GM18520 (cell line): ENCODE results near the gene SDK2.

Experiments
- ATAC-seq: cut with Tn5 transposase; IDR thresholded peaks from one replicate; pipeline ENCODE4 v1.9.1; 2021; ENCODE audit not compliant: unreplicated experiment

The SDK2 gene

DNA sequence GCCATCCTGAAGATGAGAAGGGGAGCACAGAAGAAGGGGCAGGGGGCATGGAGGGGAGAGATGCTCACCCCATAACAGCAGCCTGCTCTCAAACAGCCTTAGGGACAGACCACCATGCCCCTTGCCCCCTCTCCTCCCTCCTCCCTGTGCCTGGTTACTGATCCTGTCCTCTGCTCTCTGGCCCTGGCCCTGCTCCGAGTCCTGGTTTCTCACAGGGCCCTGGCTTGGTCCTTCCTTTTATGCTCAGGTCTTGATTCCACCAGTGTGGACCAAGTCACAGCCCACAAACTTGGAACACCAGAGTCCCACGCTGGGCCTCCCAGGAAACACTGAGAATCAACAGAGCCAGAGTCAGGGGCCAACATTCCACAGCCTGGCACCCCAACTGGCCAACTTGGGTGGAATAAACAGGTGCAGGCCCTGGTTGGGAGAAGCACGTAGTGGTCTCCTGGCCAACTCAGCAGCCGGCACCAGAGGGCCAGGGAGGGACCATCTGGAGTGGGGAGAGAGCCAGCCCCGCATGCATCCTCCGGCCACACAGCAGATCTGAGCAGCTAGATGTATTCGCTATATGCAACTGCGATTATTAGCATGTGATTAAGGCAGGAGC lies 287.6 kb downstream of the SDK2 start:
- ATAC-seq, result no peak

DNA sequence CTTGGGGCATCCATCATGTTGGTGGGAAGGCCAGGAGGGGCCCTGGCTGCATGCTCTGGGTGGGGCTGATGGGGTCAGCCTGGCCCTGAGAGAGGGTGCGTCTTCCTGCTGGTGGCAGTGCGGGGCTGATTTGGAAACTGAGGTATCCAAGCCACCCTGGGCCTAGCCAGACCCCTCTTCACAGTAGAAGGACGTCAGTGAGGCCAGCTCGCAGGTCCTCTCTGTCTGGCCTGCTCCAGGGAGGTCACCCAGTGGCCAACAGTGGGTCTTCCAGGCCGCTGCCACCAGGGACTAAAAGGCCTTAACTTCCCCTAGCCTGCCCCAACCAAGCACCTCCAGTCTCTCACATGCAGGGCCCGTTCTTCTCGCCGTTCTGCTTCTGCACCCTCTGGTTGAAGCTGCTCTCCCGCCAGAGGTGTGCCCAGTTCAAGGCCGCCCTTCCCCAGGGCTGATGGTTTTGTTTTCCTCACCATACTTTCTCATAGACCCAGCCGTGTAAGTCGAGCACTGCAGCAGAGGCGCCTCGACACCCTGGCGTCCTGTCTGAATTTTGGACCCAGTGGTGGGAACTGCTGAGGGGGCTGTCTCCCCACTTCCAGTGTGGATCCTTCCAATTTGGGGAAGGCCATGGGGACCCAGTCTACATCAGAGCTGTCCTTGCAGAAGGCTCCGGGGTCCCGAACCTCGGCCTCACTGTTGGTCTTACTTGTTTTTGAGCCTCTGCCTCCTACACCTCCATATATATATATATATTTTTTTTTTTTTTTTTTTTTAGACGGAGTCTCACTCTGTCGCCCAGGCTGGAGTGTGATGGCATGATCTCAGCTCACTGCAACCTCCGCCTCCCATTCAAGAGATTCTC lies 289.6 kb downstream of the SDK2 start:
- ATAC-seq, result no peak

DNA sequence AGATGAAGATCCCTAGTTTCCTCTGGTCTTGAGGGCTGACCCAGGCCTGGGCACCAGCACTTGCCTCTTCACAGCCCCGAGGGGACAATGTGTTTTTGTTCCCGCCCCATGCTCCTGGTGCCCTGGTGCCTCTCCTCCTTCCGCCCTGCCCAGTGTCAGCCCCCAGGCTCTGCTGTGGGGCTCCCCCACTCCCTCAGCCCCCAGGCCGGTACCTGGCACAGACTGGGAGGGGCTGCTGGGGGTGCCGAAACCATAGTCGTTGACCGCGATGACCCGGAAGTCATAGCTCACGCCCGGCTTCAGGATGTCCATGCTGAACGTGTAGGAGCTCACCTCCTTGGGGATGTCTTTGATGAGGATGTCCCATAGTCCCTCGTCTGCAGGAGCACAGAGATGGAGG lies 292.0 kb downstream of the SDK2 start:
- ATAC-seq, result no peak

DNA sequence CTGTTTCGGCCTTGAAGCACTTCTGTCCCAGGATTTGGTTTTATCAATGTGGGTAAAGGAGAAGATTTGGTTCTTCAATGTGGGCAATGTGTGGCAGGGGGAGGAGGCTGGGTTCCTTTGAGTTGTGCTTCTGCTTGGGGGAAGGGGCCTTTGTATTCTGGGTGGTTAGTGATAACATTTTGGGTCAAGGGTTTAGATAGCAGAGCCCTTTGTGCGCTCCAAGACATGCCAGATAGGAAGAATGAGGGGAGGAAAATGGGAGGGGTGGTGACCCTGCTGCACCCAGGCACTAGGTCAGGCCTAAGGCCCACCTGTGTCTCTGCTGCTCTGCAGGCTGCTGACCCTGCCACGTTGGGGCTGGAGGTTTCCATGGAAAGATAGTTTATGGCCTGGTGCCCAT lies 292.5 kb downstream of the SDK2 start:
- no peak for ATAC-seq

DNA sequence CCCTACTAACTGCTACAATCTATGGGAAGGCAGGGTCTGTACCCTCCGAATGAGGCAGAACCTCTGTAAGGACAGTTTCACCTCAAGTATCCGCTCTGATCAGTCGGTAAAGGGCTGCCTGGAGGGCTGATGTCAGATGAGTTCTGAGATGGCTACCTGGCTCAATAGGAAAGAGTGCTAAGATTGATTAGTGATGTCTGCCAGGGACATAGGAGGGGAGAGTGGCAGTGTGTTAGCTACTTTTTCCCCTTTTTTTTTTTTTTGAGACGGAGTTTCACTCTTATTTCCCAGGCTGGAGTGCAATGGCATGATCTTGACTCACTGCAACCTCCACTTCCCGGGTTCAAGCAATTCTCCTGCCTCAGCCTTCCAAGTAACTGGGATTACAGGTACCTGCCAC lies 293.4 kb downstream of the SDK2 start:
- no peak for ATAC-seq

DNA sequence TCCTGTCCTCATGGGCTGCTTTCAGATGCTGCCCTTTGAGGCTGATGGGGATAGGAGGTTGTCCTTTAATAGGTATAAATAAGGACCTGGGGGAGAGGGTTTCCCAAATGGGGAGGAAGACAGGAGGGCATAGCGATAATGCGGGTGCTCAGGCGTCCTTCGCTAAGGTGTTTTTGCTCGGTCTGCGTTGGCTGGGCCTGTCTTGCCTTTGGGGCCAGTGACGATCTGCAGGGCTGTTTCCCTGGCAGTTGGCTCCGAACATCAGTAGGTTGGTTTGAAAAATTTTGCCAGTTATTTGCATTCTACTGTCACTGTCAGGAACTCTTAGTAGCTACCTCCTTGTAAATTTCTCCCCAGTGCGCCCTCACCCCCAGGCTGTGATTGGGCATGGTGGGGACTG lies 294.6 kb downstream of the SDK2 start:
- no peak for ATAC-seq

DNA sequence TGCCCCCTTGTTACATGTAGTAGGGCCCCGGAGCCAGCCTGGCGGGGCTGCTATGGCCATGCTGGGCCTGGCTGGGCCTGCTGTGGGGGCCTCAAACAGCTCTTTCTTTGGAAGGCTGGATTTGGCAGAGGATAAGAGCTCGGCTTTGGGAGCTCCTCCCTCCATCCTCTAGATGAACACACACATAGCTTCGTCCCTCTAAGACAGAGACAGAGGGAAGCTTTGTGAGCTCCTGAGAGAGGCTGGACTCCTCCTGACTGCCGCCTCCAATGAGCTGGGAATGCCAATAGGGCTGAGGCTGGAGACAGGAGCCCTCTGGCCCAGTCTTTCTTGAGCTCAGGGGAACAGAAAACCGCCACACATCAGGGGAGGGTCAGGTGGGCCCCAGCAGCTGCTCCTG lies 295.1 kb downstream of the SDK2 start:
- ATAC-seq, result no peak

DNA sequence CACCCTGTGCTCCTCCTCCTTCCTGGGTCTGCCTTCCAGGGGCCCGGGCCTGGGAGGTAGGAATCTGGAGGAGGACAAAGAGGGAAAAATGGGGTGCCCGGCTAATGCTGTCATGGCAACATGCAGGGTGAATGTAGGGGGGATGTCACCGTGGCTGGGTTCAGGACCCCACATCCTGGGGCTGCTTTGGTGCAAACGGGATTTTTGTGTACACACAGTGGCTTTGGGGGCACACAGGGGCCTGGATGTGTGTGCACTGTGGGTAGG lies 295.5 kb downstream of the SDK2 start:
- ATAC-seq, result no peak

DNA sequence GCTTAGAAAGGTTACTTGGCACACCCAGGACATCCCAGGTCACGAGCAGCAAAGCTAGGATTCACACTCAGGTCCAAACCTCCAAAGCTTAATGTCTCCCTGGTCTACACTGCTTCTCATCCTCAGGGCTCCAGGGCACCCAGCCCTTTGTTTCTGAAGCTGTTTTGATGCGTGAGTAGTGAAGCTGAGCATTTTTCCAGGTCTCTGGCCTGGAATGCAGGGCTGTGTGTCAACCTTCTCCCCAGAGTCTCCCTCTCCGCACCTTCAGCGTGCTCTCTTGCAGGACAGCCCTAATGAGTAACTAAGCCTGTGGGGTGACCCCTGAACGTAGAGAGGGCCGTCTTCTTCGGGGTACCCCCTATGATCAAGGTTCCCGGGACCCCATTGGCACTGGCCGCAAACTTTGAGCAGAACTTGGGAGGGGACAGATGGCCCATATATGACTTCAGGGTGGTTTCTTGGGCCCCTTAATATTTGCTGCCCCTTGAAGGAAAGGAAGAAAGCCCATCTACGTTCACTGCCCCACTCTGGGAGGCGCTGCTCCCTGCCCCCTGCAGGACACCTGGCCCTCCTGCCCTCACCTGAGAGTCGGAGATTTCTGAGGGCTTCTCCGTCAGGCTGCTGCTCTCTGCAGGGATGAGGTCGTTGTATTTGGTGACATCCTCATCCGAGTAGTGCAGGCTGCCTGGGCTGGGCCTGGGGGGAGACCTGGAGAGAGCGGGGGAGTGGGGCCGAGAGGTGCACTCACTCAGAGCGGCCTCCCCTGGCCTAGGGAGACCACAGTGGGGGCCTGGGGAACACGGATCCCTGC lies 296.0 kb downstream of the SDK2 start:
- ATAC-seq, result no peak

DNA sequence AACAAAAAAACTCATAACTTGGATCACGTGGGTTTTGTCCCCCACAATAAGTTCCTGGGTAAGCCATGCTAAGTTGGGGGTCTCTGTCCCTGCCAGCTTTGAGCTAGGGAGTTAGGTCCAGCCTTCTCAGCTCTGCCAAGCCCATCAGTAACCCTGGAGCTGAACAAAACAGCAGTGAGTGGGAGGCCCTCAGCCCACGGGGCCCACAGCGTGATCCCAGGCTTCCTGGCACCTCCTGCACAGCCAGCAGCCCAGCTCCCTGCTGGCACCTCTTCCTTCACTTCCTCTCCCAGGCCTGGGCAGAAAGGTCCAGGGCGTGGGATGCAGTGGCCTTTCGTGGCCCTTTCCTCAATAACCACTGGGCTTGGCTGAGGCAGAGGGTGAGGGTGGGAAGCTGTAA lies 296.9 kb downstream of the SDK2 start:
- ATAC-seq, result no peak

DNA sequence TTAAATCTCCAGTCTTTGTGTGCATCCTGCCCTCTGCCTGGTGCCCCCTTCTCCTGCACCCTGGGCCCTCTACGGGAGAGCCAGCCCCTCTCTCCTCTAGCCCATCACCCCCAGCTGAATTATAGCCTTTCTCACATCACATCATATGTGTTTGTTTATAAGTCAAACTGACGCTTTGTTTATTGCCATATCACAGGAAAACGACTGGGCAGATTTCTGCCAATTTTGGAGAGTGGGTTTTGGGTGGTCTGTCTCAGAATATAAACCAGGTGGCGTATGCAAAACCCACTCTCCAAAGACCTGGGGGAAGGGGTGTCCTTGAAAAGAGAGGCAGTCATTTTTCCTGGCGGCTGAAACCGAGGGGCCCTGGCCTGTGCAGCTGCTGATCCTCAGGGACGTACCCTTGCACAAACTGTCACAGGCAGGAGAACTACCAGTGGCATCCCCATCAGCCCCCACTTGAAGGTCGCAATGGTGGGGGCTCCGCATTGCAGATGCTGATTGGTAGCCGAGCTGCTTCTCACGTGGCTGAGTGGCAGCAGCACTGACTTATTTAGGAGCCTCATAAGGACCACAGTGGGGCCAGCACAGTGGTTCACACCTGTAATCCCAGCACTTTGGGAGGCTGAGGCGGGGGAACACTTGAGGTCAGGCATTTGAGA lies 297.6 kb downstream of the SDK2 start:
- ATAC-seq, result no peak

DNA sequence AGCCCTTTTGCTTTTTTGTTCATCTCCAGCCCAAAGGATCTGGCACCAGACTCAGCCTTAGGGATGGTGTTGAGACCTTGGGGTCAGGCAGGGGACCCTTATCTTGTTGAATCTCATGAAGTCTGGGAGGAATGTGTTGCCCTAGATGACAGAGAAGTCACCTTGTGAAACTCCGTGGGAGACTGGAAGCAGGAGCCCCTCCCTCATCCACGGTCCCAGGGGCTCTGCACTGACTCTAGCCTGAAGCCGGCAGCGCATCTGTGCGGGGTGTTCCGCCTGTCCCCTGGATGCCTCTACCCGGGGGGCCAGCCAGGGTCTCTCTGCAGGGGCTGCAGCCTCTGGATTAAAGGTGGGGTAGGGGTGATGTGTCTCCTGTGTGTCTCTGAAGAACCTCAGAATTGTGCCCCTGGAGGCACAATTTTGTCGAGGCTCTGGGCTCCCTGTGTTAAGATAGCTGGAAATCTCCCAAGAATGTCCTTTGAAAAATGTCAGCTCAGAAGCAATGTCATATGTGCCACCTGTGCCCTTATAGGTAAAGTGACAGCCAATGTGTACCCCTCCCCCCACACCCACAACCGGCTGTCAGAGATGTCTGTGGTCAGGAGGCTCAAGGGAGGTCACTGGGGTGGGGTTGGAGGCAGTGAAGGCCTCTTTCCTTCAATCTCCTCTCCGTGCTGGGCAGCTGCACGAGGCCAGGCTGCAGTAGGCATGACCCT lies 300.3 kb downstream of the SDK2 start:
- ATAC-seq, result no peak

DNA sequence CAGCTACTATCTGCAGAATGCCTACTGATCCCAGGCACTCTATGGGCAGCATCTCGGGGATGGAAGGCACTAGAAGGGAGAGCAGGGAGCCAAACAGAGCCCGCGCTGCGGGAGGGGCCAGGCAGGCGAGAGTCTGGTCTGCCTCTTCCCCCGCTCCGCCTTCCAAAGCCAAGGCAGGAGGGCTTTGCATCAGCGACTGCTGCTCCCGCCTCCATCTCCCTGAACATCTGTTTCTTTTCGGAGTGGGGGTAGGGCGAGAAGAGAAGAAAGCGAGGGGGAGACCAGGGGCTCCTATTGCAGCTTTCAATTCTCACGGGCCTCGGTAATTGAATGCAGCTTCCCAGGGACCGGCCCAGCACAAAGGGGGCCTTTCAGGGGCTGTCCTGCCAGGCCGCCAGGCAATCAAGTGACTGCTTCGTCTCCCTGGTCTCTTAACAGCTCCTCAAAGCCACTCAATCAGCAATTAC lies 301.0 kb downstream of the SDK2 start:
- no peak for ATAC-seq

DNA sequence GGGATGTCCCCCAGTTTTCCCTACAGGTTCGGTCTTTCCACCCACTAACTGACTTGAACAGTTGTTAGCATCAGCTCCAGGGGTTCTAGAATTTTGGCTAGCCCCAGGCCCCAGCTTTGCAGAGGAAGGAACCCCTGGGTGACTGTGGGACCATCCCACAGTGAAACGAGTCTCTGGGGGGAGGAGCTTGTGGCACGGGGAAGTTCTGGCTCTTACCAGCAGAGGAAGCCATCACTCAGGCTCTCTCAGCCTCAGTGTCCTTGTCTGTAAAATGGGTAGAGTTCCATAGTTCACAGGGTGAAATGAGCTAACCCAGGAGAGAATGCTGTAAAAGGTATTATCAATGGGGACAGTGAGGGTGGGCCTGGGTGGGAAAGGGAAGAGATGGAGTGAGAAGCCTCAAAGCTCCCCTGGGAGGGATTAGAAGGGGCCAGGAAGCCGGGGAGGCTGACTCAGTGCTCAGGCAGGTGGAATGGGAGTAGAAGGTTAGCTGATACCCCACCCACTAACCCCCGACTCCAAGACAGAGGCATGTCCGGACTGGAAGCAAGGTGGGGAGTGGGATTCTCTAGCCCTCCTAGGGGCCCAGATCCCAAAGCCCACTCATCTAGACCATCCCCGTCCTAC lies 301.6 kb downstream of the SDK2 start:
- ATAC-seq, result no peak

DNA sequence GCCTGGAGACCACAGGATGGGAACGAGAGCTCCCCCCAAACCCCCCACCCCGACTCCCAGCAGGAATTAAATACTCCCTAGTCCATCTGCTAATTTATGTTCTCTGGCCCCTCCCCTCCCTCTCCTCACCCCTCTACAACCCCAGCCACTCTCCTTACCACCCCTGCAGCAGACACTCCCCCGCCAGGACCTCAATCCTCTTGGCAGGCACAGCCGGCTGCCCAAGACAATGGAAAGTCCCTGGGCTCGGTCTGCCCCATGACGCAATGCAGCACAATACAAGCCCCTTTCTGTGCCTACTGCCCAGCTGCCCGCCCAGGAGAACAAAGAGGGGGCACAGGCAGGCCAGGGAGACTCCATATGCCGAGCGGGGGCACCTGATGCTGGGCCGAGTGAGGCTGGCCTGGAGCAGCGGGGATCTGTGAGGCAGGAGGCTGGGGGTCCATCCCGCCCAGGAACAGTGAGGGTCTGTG lies 302.2 kb downstream of the SDK2 start:
- no peak for ATAC-seq

DNA sequence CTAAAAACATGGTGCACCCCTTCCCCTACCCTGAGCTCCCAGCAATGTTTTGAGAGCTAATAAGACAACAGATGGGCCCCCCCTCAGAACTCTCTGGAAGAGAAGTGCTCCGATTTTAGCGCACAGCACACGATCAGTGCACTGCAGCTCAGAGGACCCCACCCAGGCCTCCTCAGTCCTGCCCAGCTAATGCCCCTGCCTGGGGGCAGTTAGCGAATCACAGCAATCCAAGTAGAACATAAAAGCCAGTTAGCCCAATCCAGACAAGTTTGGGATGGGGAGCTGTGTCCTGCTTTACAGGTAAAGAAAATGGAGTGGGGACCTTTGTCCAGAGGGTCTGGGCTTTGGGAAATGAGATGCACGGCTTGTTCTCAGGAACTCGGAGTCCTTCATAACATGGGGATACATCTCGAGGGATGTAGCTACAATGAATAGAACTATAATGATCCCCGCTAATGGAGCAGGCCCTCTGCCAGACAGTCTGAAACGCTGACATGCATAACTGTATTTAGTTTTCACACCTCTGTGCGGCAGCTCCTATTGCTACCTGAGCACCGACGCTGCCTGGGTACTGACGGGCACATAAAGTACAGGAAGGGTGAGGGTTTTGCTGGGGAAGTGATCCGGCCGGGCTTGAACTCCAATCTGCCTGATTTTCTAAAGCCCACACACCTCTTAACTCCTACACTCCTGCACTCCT lies 302.7 kb downstream of the SDK2 start:
- ATAC-seq, result no peak

DNA sequence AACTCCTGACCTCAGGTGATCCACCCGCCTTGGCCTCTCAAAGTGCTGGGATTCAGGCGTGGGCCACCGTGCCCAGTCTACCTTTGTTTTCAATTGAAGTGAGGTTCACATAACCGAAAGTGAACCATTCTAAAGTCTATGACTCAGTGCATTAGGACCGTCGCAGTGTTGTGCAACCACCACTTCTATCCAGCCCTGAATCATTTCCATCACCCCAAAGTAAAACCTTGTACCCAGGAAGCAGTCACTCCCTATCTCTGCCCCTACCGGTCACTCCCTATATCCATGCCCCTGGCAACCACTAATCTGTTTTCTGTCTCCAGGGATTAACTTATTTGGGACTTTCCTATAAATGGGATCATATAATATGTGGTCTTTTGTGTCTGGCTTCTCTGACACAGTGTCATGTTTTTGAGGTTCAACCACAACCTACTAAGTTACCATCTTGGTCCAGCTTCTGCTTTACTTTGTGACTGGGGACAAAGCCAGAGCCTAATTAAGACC lies 304.1 kb downstream of the SDK2 start:
- no peak for ATAC-seq

DNA sequence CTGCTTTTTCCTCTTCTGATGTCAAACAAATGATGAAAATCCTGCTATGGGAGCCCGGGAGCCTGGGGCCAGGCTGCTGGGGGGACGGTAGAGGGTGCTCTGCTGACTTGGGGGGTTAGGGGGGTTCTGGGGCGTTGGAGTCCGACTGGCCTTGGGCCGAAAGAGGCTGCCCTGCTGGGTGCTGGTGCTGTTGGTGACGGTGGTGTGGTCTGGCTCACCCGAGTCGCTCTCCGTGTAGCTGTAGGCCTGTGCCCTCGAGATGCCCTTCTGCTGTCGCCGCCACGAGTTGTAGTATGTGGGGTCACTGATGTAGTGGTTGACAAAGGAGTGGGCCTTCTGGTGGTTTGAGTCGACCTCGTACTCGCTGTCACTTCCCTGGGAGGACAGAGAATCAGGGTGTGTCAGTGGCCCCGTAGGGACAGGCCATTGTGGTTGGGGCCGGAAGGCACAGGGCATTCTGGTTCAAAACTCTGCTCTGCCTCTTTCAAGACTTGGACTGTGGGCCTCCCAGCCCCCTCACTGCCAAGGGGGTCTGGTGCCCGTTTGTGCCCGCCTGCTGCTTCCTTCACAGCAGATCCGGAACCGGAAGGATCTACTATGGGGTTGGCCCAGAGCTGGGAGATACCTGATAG lies 305.6 kb downstream of the SDK2 start:
- no peak for ATAC-seq

DNA sequence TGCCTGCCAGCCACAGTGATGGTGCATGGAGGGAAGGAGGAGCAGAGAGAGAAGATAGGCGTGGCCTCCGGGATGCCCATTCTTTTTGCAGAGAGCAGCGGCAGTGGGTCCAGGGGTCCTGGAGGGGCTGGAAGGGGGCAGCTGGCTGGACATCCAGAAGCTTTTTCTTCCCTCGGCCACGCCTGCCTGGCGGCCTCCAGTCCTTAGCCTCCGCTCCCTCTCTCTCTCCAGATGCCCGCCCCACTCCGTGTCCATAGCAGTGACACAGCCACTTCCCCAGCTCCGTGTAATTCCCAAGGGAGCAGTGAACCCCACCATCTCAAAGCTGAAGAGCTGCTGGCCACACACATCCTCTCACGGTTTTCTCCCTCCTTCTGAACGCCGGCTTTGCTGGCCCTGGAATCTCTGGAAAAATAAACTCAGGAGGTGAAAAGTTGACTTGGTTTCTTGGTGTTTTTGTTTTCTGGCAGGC lies 306.2 kb downstream of the SDK2 start:
- ATAC-seq, result no peak
